ENCODE data around the gene MYF6.

Gene MYF6

DNA sequence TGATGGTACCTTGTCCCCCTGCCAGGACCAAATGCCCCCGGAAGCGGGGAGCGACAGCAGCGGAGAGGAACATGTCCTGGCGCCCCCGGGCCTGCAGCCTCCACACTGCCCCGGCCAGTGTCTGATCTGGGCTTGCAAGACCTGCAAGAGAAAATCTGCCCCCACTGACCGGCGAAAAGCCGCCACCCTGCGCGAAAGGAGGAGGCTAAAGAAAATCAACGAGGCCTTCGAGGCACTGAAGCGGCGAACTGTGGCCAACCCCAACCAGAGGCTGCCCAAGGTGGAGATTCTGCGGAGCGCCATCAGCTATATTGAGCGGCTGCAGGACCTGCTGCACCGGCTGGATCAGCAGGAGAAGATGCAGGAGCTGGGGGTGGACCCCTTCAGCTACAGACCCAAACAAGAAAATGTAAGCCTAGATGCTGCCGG lies 410 bp downstream of the MYF6 start:
- DNase-seq (ENCODE audit: low read depth), result no peak

DNA sequence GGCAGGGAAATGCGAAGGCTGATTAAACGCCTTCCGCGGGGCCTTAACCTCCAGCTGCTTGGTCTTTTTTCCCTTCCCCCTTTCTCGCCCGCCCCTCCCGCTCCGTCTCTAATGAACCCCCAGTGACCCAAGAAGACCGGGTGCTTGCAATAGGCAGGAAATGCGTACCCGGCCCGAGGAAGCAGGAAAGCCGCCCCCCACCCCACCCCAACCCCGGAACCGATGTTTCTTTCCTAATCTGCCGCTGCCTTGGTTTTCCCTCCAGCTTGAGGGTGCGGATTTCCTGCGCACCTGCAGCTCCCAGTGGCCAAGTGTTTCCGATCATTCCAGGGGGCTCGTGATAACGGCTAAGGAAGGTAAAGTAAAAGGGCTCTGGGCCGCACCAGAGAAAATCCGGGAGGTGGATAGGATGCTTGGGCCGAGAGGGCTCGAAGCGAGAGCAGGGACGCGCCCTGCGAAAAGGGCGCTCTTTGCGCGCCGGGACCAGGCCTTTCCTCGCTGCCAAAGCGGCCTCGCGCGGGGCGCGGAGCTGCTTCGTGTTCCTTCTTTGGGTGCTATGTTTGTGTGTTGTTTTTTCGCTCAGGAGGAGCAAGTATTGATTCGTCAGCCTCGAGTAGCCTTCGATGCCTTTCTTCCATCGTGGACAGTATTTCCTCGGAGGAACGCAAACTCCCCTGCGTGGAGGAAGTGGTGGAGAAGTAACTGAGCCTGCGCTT lies 983 bp downstream of the MYF6 start:
- no peak for DNase-seq (ENCODE audit: low read depth)

DNA sequence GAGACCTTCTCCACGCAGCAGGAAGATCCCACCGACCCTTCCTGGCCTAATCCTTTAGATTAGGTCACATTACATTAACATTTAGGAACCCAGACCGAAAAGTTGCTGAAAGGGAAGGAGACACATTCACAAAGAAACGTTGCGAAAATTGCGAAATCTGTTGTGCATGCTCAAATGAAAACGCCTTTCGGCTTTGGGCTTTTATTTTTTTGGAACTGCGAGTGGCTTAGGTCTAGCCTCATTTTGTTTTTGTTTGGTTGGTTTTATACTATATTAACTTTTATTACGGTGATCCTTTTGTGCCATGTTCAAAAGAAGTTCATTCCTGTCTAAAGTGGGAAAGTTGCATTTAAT lies 1.5 kb downstream of the MYF6 start:
- DNase-seq (ENCODE audit: low read depth), result no peak

DNA sequence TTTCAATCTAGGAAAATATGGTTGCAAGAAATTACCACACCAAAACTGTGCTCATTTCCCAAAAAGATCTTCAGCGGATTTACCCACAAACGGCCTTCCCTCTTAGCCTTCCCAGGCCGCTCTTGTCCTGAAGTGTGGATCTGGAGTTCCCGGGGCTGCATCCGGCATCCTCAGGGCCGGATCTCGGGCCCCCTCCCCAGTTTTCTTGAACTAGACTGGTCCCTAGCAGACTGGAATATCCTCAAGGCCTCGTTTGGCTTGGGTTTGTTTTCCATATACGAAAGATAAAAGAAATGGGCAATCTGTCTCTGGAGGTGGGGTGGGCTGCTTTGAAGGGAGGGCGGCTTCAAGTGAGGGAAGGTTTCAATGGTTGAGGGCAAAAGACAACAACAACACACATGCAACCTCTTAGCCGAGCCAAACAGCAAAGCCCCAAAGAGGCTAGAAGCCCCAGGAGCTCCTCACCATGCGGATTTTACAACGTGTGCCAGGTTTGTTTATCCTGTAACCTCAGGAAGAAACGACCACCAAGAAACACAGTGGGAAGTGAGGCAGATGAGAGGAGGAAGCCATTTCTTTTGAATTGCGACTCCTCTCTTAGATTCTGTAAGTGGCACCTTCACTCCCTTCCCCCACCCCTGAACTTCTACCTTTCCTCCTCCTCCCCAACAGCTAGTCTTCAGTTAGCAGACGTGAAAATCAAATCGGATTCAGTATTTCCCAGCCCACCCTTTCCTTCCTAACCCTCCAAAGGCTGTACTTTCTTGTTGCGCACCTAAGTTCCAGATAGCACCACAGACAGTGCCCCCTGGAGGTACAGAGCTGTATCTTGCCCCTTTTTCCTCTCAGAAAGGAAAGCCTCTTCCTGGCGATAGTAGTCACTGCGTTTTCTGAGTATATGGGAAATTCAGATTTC lies 2.6 kb downstream of the MYF6 start:
- DNase-seq (ENCODE audit: low read depth), result no peak

DNA sequence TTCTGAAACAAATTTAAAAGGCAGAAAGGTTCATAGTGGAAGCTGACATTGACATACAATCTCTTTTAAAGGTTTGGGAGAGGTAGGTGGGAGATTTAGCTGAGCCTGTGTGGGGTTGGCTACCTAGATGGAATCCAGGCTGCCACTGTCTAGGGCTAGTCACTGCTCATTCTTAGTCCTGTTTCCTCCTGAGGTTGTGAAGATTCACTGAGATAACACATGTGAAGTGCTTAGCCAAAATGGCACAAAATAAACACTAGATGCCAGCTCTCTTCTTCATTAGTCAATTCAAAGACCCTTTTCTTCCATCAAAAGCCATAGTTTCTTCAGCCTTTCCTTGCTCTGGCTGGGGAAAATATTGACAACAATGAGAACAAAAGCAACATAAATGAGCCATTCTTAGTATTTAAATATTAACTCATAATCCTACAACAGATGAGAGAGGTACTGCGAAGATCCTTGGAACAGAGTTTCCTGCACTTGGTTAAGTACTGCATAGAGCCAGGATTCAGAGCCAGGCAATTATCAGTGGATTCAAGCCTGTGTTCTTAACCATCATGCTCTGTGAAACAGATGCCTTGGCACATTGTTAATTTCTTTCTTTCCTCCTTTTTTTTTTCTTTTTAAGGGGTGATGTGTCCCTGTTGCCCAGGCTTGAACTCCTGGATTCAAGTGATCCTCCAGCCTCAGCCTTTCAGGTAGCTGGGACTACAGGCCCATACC lies 3.5 kb downstream of the MYF6 start:
- no peak for DNase-seq (ENCODE audit: low read depth)

DNA sequence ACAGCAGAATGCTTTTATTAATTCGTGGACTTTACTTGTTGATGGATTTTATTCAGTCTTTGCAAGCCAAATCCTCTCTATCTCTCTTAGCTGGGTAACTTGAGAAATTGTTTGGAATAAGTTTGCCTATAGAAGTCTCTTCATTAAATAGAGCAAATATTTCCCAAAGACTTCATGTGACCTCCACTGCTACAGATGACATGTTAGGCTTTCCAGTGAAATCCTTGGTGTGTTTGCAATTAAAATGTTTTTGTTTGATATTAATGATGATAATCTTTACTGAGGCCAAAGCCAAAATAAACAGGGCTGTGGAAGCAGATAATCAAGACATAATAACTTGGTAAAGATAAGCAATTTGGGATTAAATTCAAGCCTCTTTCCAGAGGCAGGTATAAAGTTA lies 4.4 kb downstream of the MYF6 start:
- DNase-seq (ENCODE audit: low read depth), result no peak

DNA sequence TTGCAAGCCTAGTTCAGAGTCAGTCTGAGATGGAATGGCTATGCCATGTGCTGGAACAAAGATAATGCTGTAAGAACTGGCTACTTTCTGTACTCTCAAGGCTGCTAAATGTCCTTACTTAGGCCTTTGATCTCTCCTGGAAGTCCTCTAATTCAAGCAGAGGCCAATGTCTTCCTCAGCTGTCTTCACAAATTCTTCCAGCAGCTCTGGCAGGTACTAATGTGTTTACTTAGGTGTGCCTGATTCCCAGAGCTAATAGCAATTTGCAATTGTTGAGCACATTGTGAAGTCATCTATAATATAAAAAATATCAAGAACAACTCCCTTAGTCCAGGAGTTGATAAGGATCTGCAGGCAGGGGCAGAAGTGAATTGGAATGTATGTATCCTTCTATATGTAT lies 5.4 kb downstream of the MYF6 start:
- no peak for DNase-seq (ENCODE audit: low read depth)

- DNase-seq (ENCODE audit: low read depth), result no peak
These were observed 6.0 kb downstream of the MYF6 start for GRCh38 chr12:80713419-80713818.

- DNase-seq (ENCODE audit: low read depth), result no peak
These were observed 6.6 kb downstream of the MYF6 start for GRCh38 chr12:80714055-80714454.

DNA sequence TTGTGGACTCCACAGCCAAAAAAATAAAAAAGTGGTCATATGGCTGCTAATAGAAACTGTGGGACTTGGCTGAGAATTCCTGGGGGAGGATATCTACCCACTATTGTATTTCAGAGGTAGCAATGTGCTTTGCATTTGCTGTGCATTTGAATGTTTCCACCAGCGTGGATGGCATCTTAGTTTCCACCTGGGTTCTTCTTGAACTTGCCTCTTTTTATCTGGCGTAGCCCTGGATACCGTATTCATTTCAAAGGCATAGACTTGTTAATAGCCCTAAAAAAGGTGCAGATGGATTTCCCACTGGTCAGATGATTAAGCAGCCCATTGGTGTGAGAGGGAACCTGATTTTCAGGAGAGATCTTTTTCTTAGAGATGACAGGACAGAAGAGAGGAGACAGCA lies 7.4 kb downstream of the MYF6 start:
- no peak for DNase-seq (ENCODE audit: low read depth)

DNA sequence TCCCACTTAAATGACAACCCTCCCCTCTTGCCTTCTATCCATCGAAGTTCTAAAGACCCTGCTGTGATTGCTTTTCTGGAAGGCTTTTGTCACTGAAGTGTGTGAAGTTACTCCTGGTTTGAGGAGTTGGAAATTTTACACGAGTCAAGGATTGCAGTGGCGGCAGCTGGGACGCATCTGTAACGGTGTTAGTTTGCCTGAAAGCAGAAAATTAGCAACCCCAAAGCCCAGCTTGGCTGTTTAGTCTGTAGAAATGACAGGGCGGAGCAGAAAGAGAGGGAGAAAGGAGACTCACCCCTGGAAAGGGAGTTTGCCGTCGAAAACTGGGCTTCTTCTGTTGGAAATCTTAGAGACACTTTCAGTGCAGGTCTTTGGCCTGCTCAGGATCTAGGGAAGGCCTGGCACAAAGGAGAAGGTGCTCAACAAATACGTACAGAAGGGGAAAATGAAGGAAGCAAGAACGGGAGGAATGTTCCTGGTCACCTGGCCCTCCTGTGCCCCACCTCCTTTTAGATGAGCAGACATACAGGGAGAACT lies 8.3 kb downstream of the MYF6 start:
- no peak for DNase-seq (ENCODE audit: low read depth)

- DNase-seq (ENCODE audit: low read depth), result no peak
These were observed 9.4 kb downstream of the MYF6 start, which contains the start of gene MYF5 for GRCh38 chr12:80716696-80717469. Gene MYF5 (plus strand): TSS chr12:80716912. CDS start chr12:80717064, 152 bp downstream.

DNA sequence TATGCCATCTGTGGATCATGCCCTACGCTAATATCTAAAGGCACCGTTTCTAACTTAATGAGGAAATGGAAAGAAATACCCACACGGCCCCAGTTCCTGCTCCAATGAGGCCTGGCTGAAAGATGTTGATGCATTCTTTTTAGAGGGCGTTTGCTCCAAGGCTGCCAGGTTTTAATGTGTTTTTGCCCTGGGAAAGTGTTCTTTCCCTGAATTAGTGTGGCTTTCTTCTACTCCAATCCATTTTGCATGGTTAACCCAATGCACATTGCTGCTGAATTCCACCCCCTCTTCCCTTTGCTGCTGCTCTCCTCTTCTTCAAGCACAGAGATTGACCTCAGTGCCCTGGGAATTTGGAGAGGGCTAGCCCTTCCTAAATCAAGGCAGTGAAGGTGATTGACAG lies 10.4 kb downstream of the MYF6 start:
- no peak for DNase-seq (ENCODE audit: low read depth)

DNA sequence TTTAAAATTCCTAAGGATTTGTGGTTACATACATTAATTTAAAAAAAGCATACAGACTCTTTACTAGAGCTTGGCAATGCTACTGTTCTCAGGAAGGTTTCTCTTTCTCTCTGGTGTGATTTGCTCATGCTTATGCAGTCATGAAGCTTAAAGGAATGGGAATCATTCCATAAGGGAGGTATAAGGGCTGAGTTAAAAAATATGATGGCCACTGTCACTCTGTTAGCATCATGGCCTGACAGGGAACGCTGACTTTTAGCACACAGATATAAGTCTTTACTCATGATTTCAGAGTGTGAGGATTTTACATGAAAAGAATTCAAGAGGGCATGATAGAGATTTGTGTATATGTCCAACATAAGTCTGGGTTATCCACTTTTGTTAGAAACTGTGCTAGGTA lies 13.1 kb downstream of the MYF6 start:
- no peak for DNase-seq (ENCODE audit: low read depth)

- DNase-seq (ENCODE audit: low read depth), result no peak
These were observed 13.9 kb downstream of the MYF6 start for GRCh38 chr12:80721326-80721725.

GRCh38 chr12:80745851-80746505 lies 38.5 kb downstream of the MYF6 start:
- no peak for DNase-seq (ENCODE audit: low read depth)

- DNase-seq (ENCODE audit: low read depth), result no peak
These were observed 40.4 kb downstream of the MYF6 start for GRCh38 chr12:80747800-80748199.

DNA sequence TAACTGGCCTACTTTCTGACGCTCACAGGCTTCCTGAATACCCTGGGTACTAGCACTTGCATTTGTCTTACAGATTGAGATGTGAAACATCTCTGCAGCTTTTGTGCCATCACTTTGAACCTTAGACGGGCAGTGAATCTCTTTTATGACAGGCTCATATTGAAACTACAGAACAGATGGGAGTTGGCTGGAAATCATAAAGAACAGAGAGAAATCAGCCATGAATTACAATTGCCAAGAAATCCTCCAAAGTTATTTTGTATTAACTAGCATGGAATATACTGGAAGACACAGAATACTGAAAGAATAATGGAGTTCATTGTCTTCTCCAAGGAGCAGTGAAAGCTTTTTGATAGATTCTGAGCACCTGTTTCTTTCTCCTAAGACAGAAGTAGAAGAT lies 42.0 kb downstream of the MYF6 start:
- DNase-seq (ENCODE audit: low read depth), result no peak

DNA sequence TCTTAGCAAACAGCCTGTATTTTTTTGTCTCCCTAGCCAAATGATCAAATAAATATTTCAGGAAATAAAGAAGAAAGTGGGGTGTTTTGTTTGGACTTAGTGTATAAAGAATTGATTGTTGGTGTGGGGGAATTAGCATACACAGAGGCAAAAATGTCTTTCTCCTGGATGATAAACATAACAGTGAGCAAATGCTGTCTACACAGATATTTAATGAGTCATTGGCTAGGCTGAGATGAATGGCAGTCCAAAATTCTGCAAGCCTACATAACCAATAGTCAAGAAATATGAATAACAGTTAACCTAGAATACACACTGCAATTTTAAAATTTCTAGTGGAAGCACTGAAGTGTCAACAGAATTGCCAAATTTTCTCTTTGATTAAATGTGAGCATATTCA lies 45.0 kb downstream of the MYF6 start:
- no peak for DNase-seq (ENCODE audit: low read depth)

- no peak for DNase-seq (ENCODE audit: low read depth)
These were observed 46.8 kb downstream of the MYF6 start for GRCh38 chr12:80754274-80754673.

DNA sequence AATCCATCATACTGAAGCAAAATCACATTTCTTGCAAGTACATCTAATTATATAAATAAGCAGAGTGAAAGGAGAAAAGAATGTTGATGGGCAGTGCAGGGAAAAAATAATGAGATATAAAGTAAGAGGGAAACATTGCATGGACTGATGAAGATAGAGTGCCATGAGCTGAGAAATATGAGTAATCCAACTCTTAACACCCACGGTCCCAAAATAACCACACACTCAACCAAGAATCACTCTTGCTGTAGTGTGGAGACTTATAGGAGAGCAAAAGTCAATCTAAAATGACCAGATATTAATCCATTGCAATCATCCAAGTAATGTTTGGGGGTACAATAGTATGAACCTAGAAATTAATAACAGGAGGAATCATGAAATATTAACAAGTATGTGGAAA lies 49.4 kb downstream of the MYF6 start:
- DNase-seq (ENCODE audit: low read depth), result no peak
